H9 (cell line): Measurements from ENCODE around the gene NECAB3. TPM values are rescaled to one million over a fixed set of nuclear protein-coding genes. Genes with fewer than 3 reads are reported as not detected.

ENCODE experiments used
- DNase-seq: peaks from one replicate; pipeline ENCODE4 v3.0.0-alpha.2; 2017
- H2AFZ ChIP-seq: one replicate; pipeline ENCODE4 v1.6.1; 2013; ENCODE audit warnings: mild to moderate bottlenecking, low read length, control low read depth, moderate library complexity
- H2AK5ac ChIP-seq: 2 replicates; pipeline ENCODE4 v1.6.1; 2013; ENCODE audit warnings: low read length, control low read depth, mixed read lengths; ENCODE audit not compliant: insufficient read length
- H2BK120ac ChIP-seq: one replicate; pipeline ENCODE4 v1.6.1; 2013; ENCODE audit warnings: low read depth, mild to moderate bottlenecking, low read length, control low read depth, inconsistent platforms; ENCODE audit not compliant: poor library complexity, severe bottlenecking
- H2BK12ac ChIP-seq: 2 replicates; pipeline ENCODE4 v1.6.1; 2013; ENCODE audit warnings: low read length, control low read depth, mixed read lengths, low read depth; ENCODE audit not compliant: insufficient read length
- H2BK15ac ChIP-seq: 2 replicates; pipeline ENCODE4 v1.6.1; 2013; ENCODE audit warnings: low read depth, low read length, control low read depth
- H2BK20ac ChIP-seq: one replicate; pipeline ENCODE4 v1.6.1; 2013; ENCODE audit warnings: low read depth, mild to moderate bottlenecking, low read length, control low read depth, inconsistent platforms; ENCODE audit not compliant: poor library complexity, severe bottlenecking
- H2BK5ac ChIP-seq: 2 replicates; pipeline ENCODE4 v1.6.1; 2013; ENCODE audit warnings: low read length, control low read depth, mixed read lengths; ENCODE audit not compliant: insufficient read length
- H3K14ac ChIP-seq: 2 replicates; pipeline ENCODE4 v1.6.1; 2013; ENCODE audit warnings: low read length, control low read depth; ENCODE audit not compliant: insufficient read depth
- H3K18ac ChIP-seq: 2 replicates; pipeline ENCODE4 v1.6.1; 2013; ENCODE audit warnings: low read depth, mild to moderate bottlenecking, mixed read lengths, low read length, control low read depth; ENCODE audit not compliant: insufficient read length
- H3K23ac ChIP-seq: 2 replicates; pipeline ENCODE4 v1.6.1; 2013; ENCODE audit warnings: low read length, control low read depth, mixed read lengths, low read depth; ENCODE audit not compliant: insufficient read length
- H3K23me2 ChIP-seq: 2 replicates; pipeline ENCODE4 v1.6.1; 2013; ENCODE audit warnings: low read depth, mild to moderate bottlenecking, mixed read lengths, low read length, control low read depth; ENCODE audit not compliant: insufficient read length, poor library complexity, severe bottlenecking
- H3K27ac ChIP-seq: 2 replicates; pipeline ENCODE4 v1.5.1; 2013; ENCODE audit warnings: low read length, control low read depth, mixed read lengths, low read depth; ENCODE audit not compliant: insufficient read length
- H3K27me3 ChIP-seq: 2 replicates; pipeline ENCODE4 v1.6.1; 2013; ENCODE audit warnings: low read length, control low read depth, inconsistent platforms; ENCODE audit not compliant: insufficient read depth
- H3K4ac ChIP-seq: 2 replicates; pipeline ENCODE4 v1.6.1; 2013; ENCODE audit warnings: low read depth, mild to moderate bottlenecking, control low read depth, inconsistent platforms, low read length, moderate library complexity
- H3K4me1 ChIP-seq: 2 replicates; pipeline ENCODE4 v1.6.1; 2013; ENCODE audit warnings: low read length, control low read depth, inconsistent platforms; ENCODE audit not compliant: insufficient read depth
- H3K4me2 ChIP-seq: 2 replicates; pipeline ENCODE4 v1.6.1; 2013; ENCODE audit warnings: low read length, control low read depth, mixed read lengths; ENCODE audit not compliant: insufficient read length, insufficient read depth
- H3K56ac ChIP-seq: 2 replicates; pipeline ENCODE4 v1.6.1; 2013; ENCODE audit warnings: low read depth, mild to moderate bottlenecking, mixed read lengths, low read length, control low read depth; ENCODE audit not compliant: insufficient read length
- H3K79me1 ChIP-seq: 2 replicates; pipeline ENCODE4 v1.6.1; 2013; ENCODE audit warnings: low read depth, mild to moderate bottlenecking, moderate library complexity, low read length, control low read depth, inconsistent platforms; ENCODE audit not compliant: insufficient read depth, poor library complexity, severe bottlenecking
- H3K79me2 ChIP-seq: 2 replicates; pipeline ENCODE4 v1.6.1; 2013; ENCODE audit warnings: low read length, control low read depth, inconsistent platforms; ENCODE audit not compliant: insufficient read depth
- H3K9ac ChIP-seq: 2 replicates; pipeline ENCODE4 v1.6.1; 2013; ENCODE audit warnings: low read length, control low read depth, mixed read lengths; ENCODE audit not compliant: insufficient read length; ENCODE audit errors: extremely low read depth
- H3K9me3 ChIP-seq: one replicate; pipeline ENCODE4 v1.6.1; 2013; ENCODE audit warnings: low read depth, low read length, inconsistent platforms; ENCODE audit not compliant: control insufficient read depth
- H3T11ph ChIP-seq: one replicate; pipeline ENCODE4 v1.6.1; 2013; ENCODE audit warnings: mild to moderate bottlenecking, low read length, control low read depth, inconsistent platforms
- H4K20me1 ChIP-seq: one replicate; pipeline ENCODE4 v1.6.1; 2013; ENCODE audit not compliant: control insufficient read depth, insufficient read length, insufficient read depth
- H4K5ac ChIP-seq: 2 replicates; pipeline ENCODE4 v1.6.1; 2013; ENCODE audit warnings: low read depth, mild to moderate bottlenecking, mixed read lengths, low read length, control low read depth; ENCODE audit not compliant: insufficient read length
- H4K8ac ChIP-seq: replicated peaks from 2 replicates; pipeline ENCODE4 v1.6.1; 2013; ENCODE audit warnings: low read length, control low read depth, mixed read lengths, low read depth; ENCODE audit not compliant: insufficient read length
- H4K91ac ChIP-seq: 2 replicates; pipeline ENCODE4 v1.6.1; 2013; ENCODE audit warnings: low read depth, mild to moderate bottlenecking, moderate library complexity, mixed read lengths, low read length, control low read depth; ENCODE audit not compliant: insufficient read length
- H3K27ac Mint-ChIP-seq, 3 experiments: 2 replicates in 2 of 3; 3 replicates in 1 of 3; pipeline ENCODE4 v1.8.0; 2020 to 2021; ENCODE audit warnings: mixed read lengths in 3 of 3, mild to moderate bottlenecking in 1 of 3, moderate library complexity in 1 of 3
- H3K27me3 Mint-ChIP-seq: 2 replicates; pipeline ENCODE4 v1.8.0; 2021; ENCODE audit warnings: low read depth, mild to moderate bottlenecking, moderate library complexity, mixed read lengths
- H3K36me3 Mint-ChIP-seq, 3 experiments: 2 replicates in 2 of 3; 3 replicates in 1 of 3; pipeline ENCODE4 v1.8.0; 2020 to 2021; ENCODE audit warnings: low read depth in 3 of 3, mixed read lengths in 3 of 3; ENCODE audit not compliant: insufficient read depth in 1 of 3
- H3K4me1 Mint-ChIP-seq, 2 experiments: 2 replicates each; pipeline ENCODE4 v1.8.0; 2020; ENCODE audit warnings: mixed read lengths in 2 of 2
- H3K4me3 Mint-ChIP-seq, 2 experiments: 2 replicates in 1 of 2; 3 replicates in 1 of 2; pipeline ENCODE4 v1.8.0; 2020 to 2021; ENCODE audit warnings: mild to moderate bottlenecking in 2 of 2, mixed read lengths in 2 of 2, moderate library complexity in 1 of 2
- H3K9me3 Mint-ChIP-seq, 2 experiments: 2 replicates in 1 of 2; 3 replicates in 1 of 2; pipeline ENCODE4 v1.8.0; 2020; ENCODE audit warnings: mild to moderate bottlenecking in 2 of 2, mixed read lengths in 2 of 2, moderate library complexity in 1 of 2
- WGBS: extraction: QIAGEN DNeasy Blood & Tissue Kit; methylation state at CpG from one replicate; pipeline ENCODE4 v1.1.7; 2013; ENCODE audit warnings: missing lambda C conversion rate, low lambda C conversion rate, mixed read lengths; ENCODE audit not compliant: insufficient read length; ENCODE audit errors: extremely low coverage; 5-methylcytosine and 5-hydroxymethylcytosine counted together
- total RNA-seq: library from RNA; stranded (reverse); gene quantifications from 2 replicates; pipeline ENCODE4 v1.2.1, GENCODE V29; 2021
- TF ChIP-seq, protein P1 (sequence below): fragments of 200-600 bp; sonication (generic); conservative IDR thresholded peaks from 3 replicates; pipeline ENCODE4 v1.8.0; 2021; ENCODE audit warnings: antibody characterized with exemption, mild to moderate bottlenecking

NECAB3 gene
- total RNA-seq, 1 experiment from 2014 or later: 57.7 TPM

DNA sequence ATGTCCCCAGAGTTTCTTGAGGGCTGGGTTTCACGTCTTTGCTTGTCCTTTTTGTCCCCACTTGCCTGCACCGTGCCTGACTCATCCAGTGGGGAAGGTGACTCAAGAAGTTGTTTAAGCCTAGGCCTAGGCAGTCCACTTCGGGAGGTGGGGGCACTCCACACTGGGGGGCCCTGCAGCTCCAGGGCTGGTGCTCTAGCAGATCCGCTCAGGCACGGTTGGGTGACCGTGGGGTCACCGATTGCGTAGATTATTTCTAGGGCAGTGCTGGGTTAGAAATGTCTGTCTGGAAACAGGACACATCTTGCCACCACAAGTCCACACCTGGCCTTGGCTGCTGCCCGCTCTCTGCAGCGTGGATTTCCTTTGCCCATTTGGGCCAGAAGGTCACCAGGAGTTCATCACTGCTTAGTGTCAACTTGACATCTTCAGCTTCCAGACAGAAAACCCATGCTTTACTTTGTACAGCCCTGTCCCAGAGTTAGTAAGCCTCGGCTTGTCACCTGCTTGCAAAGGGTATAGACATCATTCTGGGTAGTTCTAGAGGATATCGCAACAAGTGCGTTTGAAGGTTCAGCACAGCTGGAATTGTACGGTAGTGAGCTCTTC, 25.7 kb downstream of the NECAB3 start:
- Mint-ChIP-seq H3K9me3 (no peaks in the 10 kb centered on the region), H3K4me3 (no peak overlapping the region), H3K27me3 (no peaks in the 10 kb centered on the region; the same call in 1 of the 2 replicates), H3K4me1 (peaks cover 17 to 19% of the 10 kb centered on the region in 2 experiments), H3K27ac (no peak overlapping the region; a peak in 1 of 7 replicates), H3K36me3 (peaks cover 13 to 26% (median 20%) of the 10 kb centered on the region in 3 experiments; a peak in 6 of 7 replicates)
- H4K5ac ChIP-seq: no peak overlapping the region
- H3K27ac ChIP-seq: no peak overlapping the region
- TF ChIP-seq, protein P1, sequence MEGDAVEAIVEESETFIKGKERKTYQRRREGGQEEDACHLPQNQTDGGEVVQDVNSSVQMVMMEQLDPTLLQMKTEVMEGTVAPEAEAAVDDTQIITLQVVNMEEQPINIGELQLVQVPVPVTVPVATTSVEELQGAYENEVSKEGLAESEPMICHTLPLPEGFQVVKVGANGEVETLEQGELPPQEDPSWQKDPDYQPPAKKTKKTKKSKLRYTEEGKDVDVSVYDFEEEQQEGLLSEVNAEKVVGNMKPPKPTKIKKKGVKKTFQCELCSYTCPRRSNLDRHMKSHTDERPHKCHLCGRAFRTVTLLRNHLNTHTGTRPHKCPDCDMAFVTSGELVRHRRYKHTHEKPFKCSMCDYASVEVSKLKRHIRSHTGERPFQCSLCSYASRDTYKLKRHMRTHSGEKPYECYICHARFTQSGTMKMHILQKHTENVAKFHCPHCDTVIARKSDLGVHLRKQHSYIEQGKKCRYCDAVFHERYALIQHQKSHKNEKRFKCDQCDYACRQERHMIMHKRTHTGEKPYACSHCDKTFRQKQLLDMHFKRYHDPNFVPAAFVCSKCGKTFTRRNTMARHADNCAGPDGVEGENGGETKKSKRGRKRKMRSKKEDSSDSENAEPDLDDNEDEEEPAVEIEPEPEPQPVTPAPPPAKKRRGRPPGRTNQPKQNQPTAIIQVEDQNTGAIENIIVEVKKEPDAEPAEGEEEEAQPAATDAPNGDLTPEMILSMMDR: no peak
- no peak overlapping the region for H2AK5ac ChIP-seq
- no peak overlapping the region for H4K8ac ChIP-seq
- no peak overlapping the region for H2BK15ac ChIP-seq
- H4K20me1 ChIP-seq: no peaks in the 10 kb centered on the region
- H3K23me2 ChIP-seq: no peaks in the 10 kb centered on the region
- no peak for DNase-seq
- no peak overlapping the region for H2BK5ac ChIP-seq
- H3K4ac ChIP-seq: no peak overlapping the region
- no peak overlapping the region for H3K4me2 ChIP-seq
- H3K14ac ChIP-seq: no peak overlapping the region
- no CpG with 5 or more reads among the region's 14 CpGs for WGBS
- H3K79me2 ChIP-seq: no peaks in the 10 kb centered on the region
- no peak overlapping the region for H2AFZ ChIP-seq
- H3T11ph ChIP-seq: no peak overlapping the region
- H2BK120ac ChIP-seq: no peak overlapping the region
- H3K9ac ChIP-seq: no peak overlapping the region
- H2BK12ac ChIP-seq: no peak overlapping the region
- H3K18ac ChIP-seq: no peak overlapping the region
- no peaks in the 10 kb centered on the region for H3K79me1 ChIP-seq
- H4K91ac ChIP-seq: no peak overlapping the region
- no peak overlapping the region for H2BK20ac ChIP-seq
- H3K56ac ChIP-seq: no peak overlapping the region
- no peaks in the 10 kb centered on the region for H3K4me1 ChIP-seq
- H3K9me3 ChIP-seq: no peaks in the 10 kb centered on the region
- no peaks in the 10 kb centered on the region for H3K27me3 ChIP-seq
- no peak overlapping the region for H3K23ac ChIP-seq
